ENCODE results near the gene XIAP. TPM values are rescaled to one million over a fixed set of nuclear protein-coding genes. Genes with fewer than 3 reads are reported as not detected.

XIAP gene
- total and polyA plus RNA-seq, 9 of the 15 experiments (the other 6 are each of a cell fraction or from before 2014, with no cell fraction given): 5.7 to 40.5 (median 19.8) TPM

GRCh38 chrX:123859846-123860838, at the start of gene XIAP (continued):
- TF ChIP-seq, protein P1, sequence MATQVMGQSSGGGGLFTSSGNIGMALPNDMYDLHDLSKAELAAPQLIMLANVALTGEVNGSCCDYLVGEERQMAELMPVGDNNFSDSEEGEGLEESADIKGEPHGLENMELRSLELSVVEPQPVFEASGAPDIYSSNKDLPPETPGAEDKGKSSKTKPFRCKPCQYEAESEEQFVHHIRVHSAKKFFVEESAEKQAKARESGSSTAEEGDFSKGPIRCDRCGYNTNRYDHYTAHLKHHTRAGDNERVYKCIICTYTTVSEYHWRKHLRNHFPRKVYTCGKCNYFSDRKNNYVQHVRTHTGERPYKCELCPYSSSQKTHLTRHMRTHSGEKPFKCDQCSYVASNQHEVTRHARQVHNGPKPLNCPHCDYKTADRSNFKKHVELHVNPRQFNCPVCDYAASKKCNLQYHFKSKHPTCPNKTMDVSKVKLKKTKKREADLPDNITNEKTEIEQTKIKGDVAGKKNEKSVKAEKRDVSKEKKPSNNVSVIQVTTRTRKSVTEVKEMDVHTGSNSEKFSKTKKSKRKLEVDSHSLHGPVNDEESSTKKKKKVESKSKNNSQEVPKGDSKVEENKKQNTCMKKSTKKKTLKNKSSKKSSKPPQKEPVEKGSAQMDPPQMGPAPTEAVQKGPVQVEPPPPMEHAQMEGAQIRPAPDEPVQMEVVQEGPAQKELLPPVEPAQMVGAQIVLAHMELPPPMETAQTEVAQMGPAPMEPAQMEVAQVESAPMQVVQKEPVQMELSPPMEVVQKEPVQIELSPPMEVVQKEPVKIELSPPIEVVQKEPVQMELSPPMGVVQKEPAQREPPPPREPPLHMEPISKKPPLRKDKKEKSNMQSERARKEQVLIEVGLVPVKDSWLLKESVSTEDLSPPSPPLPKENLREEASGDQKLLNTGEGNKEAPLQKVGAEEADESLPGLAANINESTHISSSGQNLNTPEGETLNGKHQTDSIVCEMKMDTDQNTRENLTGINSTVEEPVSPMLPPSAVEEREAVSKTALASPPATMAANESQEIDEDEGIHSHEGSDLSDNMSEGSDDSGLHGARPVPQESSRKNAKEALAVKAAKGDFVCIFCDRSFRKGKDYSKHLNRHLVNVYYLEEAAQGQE (IDR thresholded peaks at IDR 0.05; ENCODE audit: borderline replicate concordance): peak; percentile 41; the same call in 1 of the 2 replicates
- TF ChIP-seq, protein P1 (CRISPR knock-in tag; IDR thresholded peaks at IDR 0.05; ENCODE audit: low read depth): no peak
- TF ChIP-seq EGR1 (conservative IDR thresholded peaks at IDR 0.05) (peak; percentile 83), BCL6 (CRISPR knock-in tag; IDR thresholded peaks at IDR 0.05) (no peak), TAF7 (tag; IDR thresholded peaks at IDR 0.05) (0 out of 2 replicates have a peak, but pooled peaks have one; percentile 13), ZNF778 (CRISPR knock-in tag; IDR thresholded peaks at IDR 0.05) (no peak), NONO (IDR thresholded peaks at IDR 0.05; ENCODE audit: low read depth in 2 of 2, low read length in 1 of 2) (peak in 1 of 2 experiments; percentile 5; a peak in 1 of 4 replicates), UBTF (IDR thresholded peaks at IDR 0.05; ENCODE audit: borderline replicate concordance in 1 of 2, low read depth in 2 of 2, low read length in 2 of 2) (peak; percentile 80 to 93; a peak in 3 of 4 replicates), SIN3A (IDR thresholded peaks at IDR 0.05; ENCODE audit: borderline replicate concordance in 2 of 2, control insufficient read depth in 1 of 2, low read depth in 2 of 2, low read length in 2 of 2) (0 out of 4 replicates have a peak, but pooled peaks have one; percentile 17 to 18), SMAD4 (CRISPR knock-in tag; conservative IDR thresholded peaks at IDR 0.05) (peak; percentile 51), RCOR1 (IDR thresholded peaks at IDR 0.05; ENCODE audit: borderline replicate concordance in 1 of 2, low read depth in 2 of 2, low read length in 2 of 2) (no peak; a peak in 1 of 4 replicates), NR2C1 (IDR thresholded peaks at IDR 0.05) (no peak), NR2C1 (tag; IDR thresholded peaks at IDR 0.05) (peak; percentile 43), ZNF668 (CRISPR knock-in tag; IDR thresholded peaks at IDR 0.05) (no peak), ETV1 (tag; conservative IDR thresholded peaks at IDR 0.05; ENCODE audit: low read depth) (peak; percentile 71), ATF1 (CRISPR knock-in tag; IDR thresholded peaks at IDR 0.05) (no peak), ATF1 (tag; IDR thresholded peaks at IDR 0.05) (peak; percentile 64), POLR2A (conservative IDR thresholded peaks at IDR 0.05) (peak; percentile 86)
